RWPE2 (cell line): Measurements from ENCODE around the gene DACH1.

Experiments used
- ATAC-seq: fragments of 200-7000 bp; cut with Tn5 transposase; 3 replicates; pipeline ENCODE4 v1.9.1; 2021; ENCODE audit warnings: low read depth
- DNase-seq: peaks from one replicate; pipeline ENCODE4 v3.0.0-alpha.2; 2020; ENCODE audit warnings: low spot score
- H3K27ac ChIP-seq: fragments of 450-650 bp; 2 replicates; pipeline ENCODE4 v1.5.1; 2017; ENCODE audit warnings: mild to moderate bottlenecking; ENCODE audit not compliant: poor library complexity, severe bottlenecking
- H3K27me3 ChIP-seq: fragments of 250-450 bp; sonication (Bioruptor Pico); 2 replicates; pipeline ENCODE4 v1.5.1; 2021; ENCODE audit warnings: mild to moderate bottlenecking, moderate library complexity; ENCODE audit not compliant: insufficient read depth, poor library complexity, severe bottlenecking
- H3K36me3 ChIP-seq: fragments of 250-450 bp; sonication (Bioruptor Pico); 2 replicates; pipeline ENCODE4 v1.5.1; 2020; ENCODE audit warnings: low read depth, mild to moderate bottlenecking, moderate library complexity
- H3K4me1 ChIP-seq: fragments of 250-450 bp; sonication (Bioruptor Pico); 2 replicates; pipeline ENCODE4 v1.5.1; 2021; ENCODE audit warnings: mild to moderate bottlenecking, moderate library complexity; ENCODE audit not compliant: insufficient read depth, poor library complexity, severe bottlenecking
- H3K4me3 ChIP-seq: fragments of 250-450 bp; sonication (Bioruptor Pico); 2 replicates; pipeline ENCODE4 v1.5.1; 2021; ENCODE audit warnings: mild to moderate bottlenecking, moderate library complexity; ENCODE audit not compliant: severe bottlenecking
- H3K9me3 ChIP-seq: fragments of 250-450 bp; sonication (Bioruptor Pico); 2 replicates; pipeline ENCODE4 v1.5.1; 2021; ENCODE audit warnings: mild to moderate bottlenecking, moderate library complexity; ENCODE audit not compliant: severe bottlenecking
- CTCF ChIP-seq: fragments of 450-650 bp; IDR thresholded peaks from one replicate; pipeline ENCODE4 v1.5.1; 2017; ENCODE audit warnings: mild to moderate bottlenecking, moderate library complexity; ENCODE audit not compliant: poor library complexity, severe bottlenecking

Gene DACH1

GRCh38 chr13:71871844-71872243 is 4.8 kb upstream of the DACH1 start:
- no peak for ATAC-seq

GRCh38 chr13:71871176-71871754 is 4.3 kb upstream of the DACH1 start:
- Histone ChIP-seq H3K27me3 (peaks cover 71% of the 10 kb centered on the region), H3K4me1 (no peaks in the 10 kb centered on the region), H3K9me3 (no peaks in the 10 kb centered on the region), H3K36me3 (no peaks in the 10 kb centered on the region), H3K27ac (no peak overlapping the region), H3K4me3 (no peak overlapping the region)
- no peak for TF ChIP-seq CTCF
- DNase-seq: no peak
- no peak for ATAC-seq

More at GRCh38 chr13:71871844-71872243, 4.8 kb upstream of the DACH1 start:
- Histone ChIP-seq H3K27me3 (peaks cover 67% of the 10 kb centered on the region), H3K4me3 (no peak overlapping the region), H3K36me3 (no peaks in the 10 kb centered on the region), H3K4me1 (no peaks in the 10 kb centered on the region), H3K9me3 (no peaks in the 10 kb centered on the region), H3K27ac (no peak overlapping the region)
- no peak for TF ChIP-seq CTCF
- no peak for DNase-seq

GRCh38 chr13:71870100-71870499 is 3.1 kb upstream of the DACH1 start:
- DNase-seq (no peak), ATAC-seq (no peak)
- no peak for TF ChIP-seq CTCF
- no peaks in the 10 kb centered on the region for H3K4me1 ChIP-seq
- no peaks in the 10 kb centered on the region for H3K36me3 ChIP-seq
- peaks cover 81% of the 10 kb centered on the region for H3K27me3 ChIP-seq
- no peak overlapping the region for H3K27ac ChIP-seq
- H3K9me3 ChIP-seq: no peaks in the 10 kb centered on the region
- no peak overlapping the region for H3K4me3 ChIP-seq

- H3K27ac ChIP-seq: no peak overlapping the region
- no peak for TF ChIP-seq CTCF
- H3K4me3 ChIP-seq: no peak overlapping the region
- no peaks in the 10 kb centered on the region for H3K36me3 ChIP-seq
- H3K27me3 ChIP-seq: peaks cover 85% of the 10 kb centered on the region
- DNase-seq (no peak), ATAC-seq (no peak)
- no peaks in the 10 kb centered on the region for H3K9me3 ChIP-seq
- no peaks in the 10 kb centered on the region for H3K4me1 ChIP-seq
Measured at GRCh38 chr13:71869274-71869673, 2.3 kb upstream of the DACH1 start.

- Histone ChIP-seq H3K36me3 (no peaks in the 10 kb centered on the region), H3K4me3 (peak overlapping the region; percentile 8), H3K9me3 (no peaks in the 10 kb centered on the region), H3K4me1 (no peaks in the 10 kb centered on the region), H3K27ac (no peak overlapping the region), H3K27me3 (peaks cover 94% of the 10 kb centered on the region)
- ATAC-seq: peak; percentile 30; the same call in 1 of the 3 replicates
- TF ChIP-seq CTCF: no peak
- peak; percentile 33 for DNase-seq
Measured at GRCh38 chr13:71866335-71867130, 471 bp downstream of the DACH1 start.
